GM23338 (cell line): ENCODE measurements around the gene IGF2BP3. TPM values are rescaled to one million over a fixed set of nuclear protein-coding genes. Genes with fewer than 3 reads are reported as not detected.

Experiments
- ATAC-seq: fragments of 200-7000 bp; cut with Tn5 transposase; 3 replicates; pipeline ENCODE4 v1.9.1; 2020
- DNase-seq: peaks from one replicate; pipeline ENCODE4 v3.0.0-alpha.2; 2015; ENCODE audit warnings: low spot score
- H2AFZ ChIP-seq: fragments of 200-600 bp; sonication (generic); 2 replicates; pipeline ENCODE4 v1.8.0; 2016; ENCODE audit warnings: antibody characterized with exemption, mild to moderate bottlenecking, moderate library complexity
- H3F3A ChIP-seq: fragments of 200-600 bp; sonication (generic); replicated peaks from 2 replicates; pipeline ENCODE4 v1.8.0; 2017; ENCODE audit warnings: antibody characterized with exemption, mixed run types, low read depth
- H3K27ac ChIP-seq: fragments of 200-600 bp; sonication (generic); 2 replicates; pipeline ENCODE4 v1.6.1; 2016; ENCODE audit warnings: low read depth
- H3K27me3 ChIP-seq: fragments of 200-600 bp; sonication (generic); 2 replicates; pipeline ENCODE4 v1.8.0; 2016; ENCODE audit warnings: mild to moderate bottlenecking, mixed run types, moderate library complexity; ENCODE audit not compliant: insufficient read depth
- H3K36me3 ChIP-seq: fragments of 200-600 bp; sonication (generic); 2 replicates; pipeline ENCODE4 v1.8.0; 2016; ENCODE audit warnings: mild to moderate bottlenecking; ENCODE audit not compliant: insufficient read depth
- H3K4me1 ChIP-seq: fragments of 200-600 bp; sonication (generic); 2 replicates; pipeline ENCODE4 v1.8.0; 2016; ENCODE audit warnings: mild to moderate bottlenecking, moderate library complexity; ENCODE audit not compliant: insufficient read depth
- H3K4me2 ChIP-seq: fragments of 200-600 bp; sonication (generic); 2 replicates; pipeline ENCODE4 v1.7.1; 2017; ENCODE audit warnings: mixed run types
- H3K4me3 ChIP-seq: fragments of 200-600 bp; sonication (generic); 2 replicates; pipeline ENCODE4 v1.6.1; 2016; ENCODE audit warnings: mixed run types
- H3K79me2 ChIP-seq: fragments of 200-600 bp; sonication (generic); replicated peaks from 2 replicates; pipeline ENCODE4 v1.8.0; 2017; ENCODE audit warnings: mild to moderate bottlenecking; ENCODE audit not compliant: insufficient read depth
- H3K9me2 ChIP-seq: fragments of 200-600 bp; sonication (generic); 2 replicates; pipeline ENCODE4 v1.8.0; 2017; ENCODE audit not compliant: insufficient read depth
- H4K20me1 ChIP-seq: fragments of 200-600 bp; sonication (generic); replicated peaks from 2 replicates; pipeline ENCODE4 v1.8.0; 2017; ENCODE audit warnings: mild to moderate bottlenecking; ENCODE audit not compliant: insufficient read depth
- H3K27ac Mint-ChIP-seq: 2 replicates; pipeline ENCODE4 v1.8.0; 2020; ENCODE audit warnings: inconsistent platforms, mild to moderate bottlenecking, moderate library complexity, mixed read lengths
- H3K27me3 Mint-ChIP-seq: 3 replicates; pipeline ENCODE4 v1.8.0; 2022; ENCODE audit warnings: low read depth, mild to moderate bottlenecking, moderate library complexity, mixed read lengths, inconsistent platforms; ENCODE audit not compliant: insufficient read depth, poor library complexity
- H3K36me3 Mint-ChIP-seq: 3 replicates; pipeline ENCODE4 v1.8.0; 2021; ENCODE audit warnings: low read depth, mild to moderate bottlenecking, inconsistent platforms, moderate library complexity, mixed read lengths
- H3K4me1 Mint-ChIP-seq: 3 replicates; pipeline ENCODE4 v1.8.0; 2020; ENCODE audit warnings: mild to moderate bottlenecking, inconsistent platforms, mixed read lengths
- H3K4me3 Mint-ChIP-seq: 3 replicates; pipeline ENCODE4 v1.8.0; 2021; ENCODE audit warnings: moderate library complexity, mild to moderate bottlenecking, inconsistent platforms, mixed read lengths
- H3K9me3 Mint-ChIP-seq: 3 replicates; pipeline ENCODE4 v1.8.0; 2020; ENCODE audit warnings: moderate library complexity, mild to moderate bottlenecking, inconsistent platforms, mixed read lengths
- CREB1 ChIP-seq: fragments of 250-450 bp; sonication (Bioruptor Pico); IDR thresholded peaks from 2 replicates; pipeline ENCODE4 v1.5.0; 2020; ENCODE audit warnings: low read depth, mild to moderate bottlenecking, moderate library complexity
- CTCF ChIP-seq, 2 experiments: fragments of 200-600 bp in 1 of 2; sonication (generic) in 1 of 2; conservative IDR thresholded peaks; 2 replicates each; pipeline versions ENCODE4 v1.5.1 to v1.6.1; 2016 to 2017; ENCODE audit warnings: antibody characterized with exemption in 2 of 2, low read depth in 2 of 2, mild to moderate bottlenecking in 2 of 2, moderate library complexity in 1 of 2
- ETS1 ChIP-seq: IDR thresholded peaks from 2 replicates; pipeline ENCODE4 v1.6.1; 2016; ENCODE audit warnings: antibody characterized with exemption
- EZH2 ChIP-seq: fragments of 200-600 bp; sonication (generic); IDR thresholded peaks from one replicate; pipeline ENCODE4 v1.8.0; 2017; ENCODE audit warnings: antibody characterized with exemption, mild to moderate bottlenecking, low read depth; ENCODE audit not compliant: unreplicated experiment
- EZH2phosphoT487 ChIP-seq: fragments of 200-600 bp; sonication (generic); IDR thresholded peaks from one replicate; pipeline ENCODE4 v1.8.1; 2018; ENCODE audit warnings: antibody characterized with exemption; ENCODE audit not compliant: unreplicated experiment
- JUNB ChIP-seq: IDR thresholded peaks from one replicate; pipeline ENCODE4 v1.6.1; 2016; ENCODE audit warnings: antibody characterized with exemption; ENCODE audit not compliant: unreplicated experiment
- NANOG ChIP-seq: IDR thresholded peaks from 2 replicates; pipeline ENCODE4 v1.6.1; 2016; ENCODE audit warnings: antibody characterized with exemption, borderline replicate concordance
- POLR2AphosphoS5 ChIP-seq: IDR thresholded peaks from 2 replicates; pipeline ENCODE4 v1.6.1; 2016; ENCODE audit warnings: antibody characterized with exemption, low read depth
- REST ChIP-seq: IDR thresholded peaks from one replicate; pipeline ENCODE4 v1.6.1; 2018; ENCODE audit warnings: antibody characterized with exemption; ENCODE audit not compliant: unreplicated experiment
- STAT1 ChIP-seq: IDR thresholded peaks from one replicate; pipeline ENCODE4 v1.6.1; 2016; ENCODE audit warnings: antibody characterized with exemption; ENCODE audit not compliant: unreplicated experiment
- ZNF114 ChIP-seq: fragments of 250-450 bp; sonication (Bioruptor Pico); IDR thresholded peaks from 2 replicates; pipeline ENCODE4 v1.5.0; 2020; ENCODE audit warnings: mild to moderate bottlenecking, moderate library complexity
- ZNF331 ChIP-seq: fragments of 250-450 bp; sonication (Bioruptor Pico); IDR thresholded peaks from 2 replicates; pipeline ENCODE4 v1.5.0; 2020; ENCODE audit warnings: low read depth, mild to moderate bottlenecking, moderate library complexity
- ZNF462 ChIP-seq: fragments of 250-450 bp; sonication (Bioruptor Pico); IDR thresholded peaks from 2 replicates; pipeline ENCODE4 v1.5.0; 2020; ENCODE audit warnings: mild to moderate bottlenecking, moderate library complexity
- polyA plus RNA-seq: library from polyadenylated mRNA; unstranded; fragments of >200 nt; fragmentation: Nextera tagmentation; extraction: Ambion mirVana; gene quantifications from 2 replicates; pipeline ENCODE4 v1.2.1, GENCODE V29; 2016
- total RNA-seq: library from RNA; depleted of rRNA; stranded (reverse); fragments of >200 nt; shearing (Covaris generic); gene quantifications from 2 replicates; pipeline ENCODE4 v1.2.3, GENCODE V29; 2014

The IGF2BP3 gene
- total and polyA plus RNA-seq, 2 experiments from 2014 or later, result 52.0 to 183 TPM

- H4K20me1 ChIP-seq, result peaks cover 60% of the 10 kb centered on the region
- H3K4me1 ChIP-seq, result no peaks in the 10 kb centered on the region
- Mint-ChIP-seq H3K4me3 (no peak overlapping the region), H3K27me3 (peaks cover 10% of the 10 kb centered on the region), H3K9me3 (no peaks in the 10 kb centered on the region), H3K4me1 (0 out of 3 replicates have a peak, but pooled peaks cover 2% of the 10 kb centered on the region), H3K36me3 (peaks cover 98% of the 10 kb centered on the region), H3K27ac (no peak overlapping the region)
- H3K27ac ChIP-seq, result peak overlapping the region; percentile 78
- H3K36me3 ChIP-seq, result peaks cover 73% of the 10 kb centered on the region
- no peaks in the 10 kb centered on the region for H3K9me2 ChIP-seq
- no peak overlapping the region for H3K4me2 ChIP-seq
- no peak for DNase-seq
- H3K4me3 ChIP-seq, result no peak overlapping the region
- H3F3A ChIP-seq, result no peaks in the 10 kb centered on the region; the same call in 1 of the 2 replicates
- TF ChIP-seq EZH2, result no peak
- TF ChIP-seq REST, result no peak
- no peak for TF ChIP-seq POLR2AphosphoS5
- TF ChIP-seq ETS1, result no peak
- no peak for TF ChIP-seq JUNB
- no peak for TF ChIP-seq CTCF (conservative IDR thresholded peaks at IDR 0.05; ENCODE audit: low read depth in 2 of 2)
- TF ChIP-seq ZNF462 (CRISPR knock-in tag), result no peak
- TF ChIP-seq CREB1 (CRISPR knock-in tag), result no peak
- TF ChIP-seq STAT1, result no peak
- TF ChIP-seq ZNF114 (CRISPR knock-in tag), result no peak
- no peak for TF ChIP-seq NANOG
- TF ChIP-seq ZNF331 (CRISPR knock-in tag), result no peak
- no peak for TF ChIP-seq EZH2phosphoT487
- H3K27me3 ChIP-seq, result no peaks in the 10 kb centered on the region
- H2AFZ ChIP-seq, result no peak overlapping the region
- ATAC-seq, result no peak
- peaks cover 95% of the 10 kb centered on the region for H3K79me2 ChIP-seq
Observed at GRCh38 chr7:23514755-23515154, 44.5 kb upstream of the IGF2BP3 start.
